ENCODE results near the gene TRAF7.

DNA sequence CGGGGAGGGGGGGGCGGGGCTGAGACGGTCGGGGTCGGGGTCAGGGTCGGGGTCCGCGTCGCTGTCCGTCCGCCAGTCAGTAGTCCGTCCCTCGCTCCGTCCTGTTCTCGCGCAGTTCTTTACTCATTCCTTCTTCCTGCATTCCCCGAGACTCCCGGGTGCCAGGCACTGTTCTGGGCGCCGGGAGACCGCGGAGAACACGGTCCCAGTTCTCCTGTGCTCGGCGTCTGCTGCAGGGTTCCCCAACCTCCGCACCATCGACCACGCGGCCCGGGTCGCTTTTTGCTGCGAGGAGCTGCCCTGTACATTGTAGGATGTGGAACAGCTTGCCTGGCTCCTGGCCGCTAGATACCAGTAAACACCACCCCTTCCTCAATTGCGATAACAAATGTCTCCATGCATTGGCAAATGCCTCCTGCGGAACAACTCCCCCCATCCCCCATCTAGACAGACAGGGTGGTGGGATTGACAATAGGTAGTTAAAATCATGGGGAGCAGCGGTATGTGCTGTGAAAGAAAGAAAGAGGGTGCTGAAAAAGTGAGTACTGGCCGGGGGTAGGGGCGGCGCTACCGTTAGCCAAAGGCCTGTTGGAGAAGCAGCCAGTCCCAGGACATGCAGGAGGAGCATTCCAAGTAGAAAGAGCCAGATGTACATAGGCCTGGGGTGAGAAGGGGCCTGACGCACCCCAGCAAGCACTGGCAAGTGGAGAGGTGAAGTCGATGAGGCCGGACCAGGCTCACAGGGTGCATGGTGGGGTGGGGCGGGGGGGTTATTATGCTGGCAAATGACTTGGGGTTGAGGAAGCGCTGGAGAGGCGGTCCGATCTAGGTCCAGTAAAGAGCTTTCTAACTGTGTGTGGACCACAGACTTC lies 631 bp downstream of the TRAF7 start:
- TF ChIP-seq, protein P1, sequence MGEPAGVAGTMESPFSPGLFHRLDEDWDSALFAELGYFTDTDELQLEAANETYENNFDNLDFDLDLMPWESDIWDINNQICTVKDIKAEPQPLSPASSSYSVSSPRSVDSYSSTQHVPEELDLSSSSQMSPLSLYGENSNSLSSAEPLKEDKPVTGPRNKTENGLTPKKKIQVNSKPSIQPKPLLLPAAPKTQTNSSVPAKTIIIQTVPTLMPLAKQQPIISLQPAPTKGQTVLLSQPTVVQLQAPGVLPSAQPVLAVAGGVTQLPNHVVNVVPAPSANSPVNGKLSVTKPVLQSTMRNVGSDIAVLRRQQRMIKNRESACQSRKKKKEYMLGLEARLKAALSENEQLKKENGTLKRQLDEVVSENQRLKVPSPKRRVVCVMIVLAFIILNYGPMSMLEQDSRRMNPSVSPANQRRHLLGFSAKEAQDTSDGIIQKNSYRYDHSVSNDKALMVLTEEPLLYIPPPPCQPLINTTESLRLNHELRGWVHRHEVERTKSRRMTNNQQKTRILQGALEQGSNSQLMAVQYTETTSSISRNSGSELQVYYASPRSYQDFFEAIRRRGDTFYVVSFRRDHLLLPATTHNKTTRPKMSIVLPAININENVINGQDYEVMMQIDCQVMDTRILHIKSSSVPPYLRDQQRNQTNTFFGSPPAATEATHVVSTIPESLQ (CRISPR knock-in tag; conservative IDR thresholded peaks at IDR 0.05), result no peak
- TF ChIP-seq SOX13 (IDR thresholded peaks at IDR 0.05) (no peak), SOX13 (CRISPR knock-in tag; conservative IDR thresholded peaks at IDR 0.05 in 1 of 2, IDR thresholded peaks at IDR 0.05 in 1 of 2) (no peak), POLR2A (IDR thresholded peaks at IDR 0.05; ENCODE audit: insufficient read depth in 1 of 2, low read depth in 2 of 2, low read length in 2 of 2) (peak in 1 of 2 experiments; percentile 59; a peak in 2 of 4 replicates), CAMTA2 (CRISPR knock-in tag; IDR thresholded peaks at IDR 0.05; ENCODE audit: borderline replicate concordance) (no peak), SAP130 (CRISPR knock-in tag; IDR thresholded peaks at IDR 0.05; ENCODE audit: low read depth) (no peak; the same call in 1 of the 2 replicates), TRIM24 (CRISPR knock-in tag; IDR thresholded peaks at IDR 0.05) (no peak), POLR2AphosphoS2 (IDR thresholded peaks at IDR 0.05; ENCODE audit: low read depth, low read length) (no peak), TAF1 (CRISPR knock-in tag; IDR thresholded peaks at IDR 0.05) (no peak; the same call in 1 of the 2 replicates)
- TF ChIP-seq, protein P2, sequence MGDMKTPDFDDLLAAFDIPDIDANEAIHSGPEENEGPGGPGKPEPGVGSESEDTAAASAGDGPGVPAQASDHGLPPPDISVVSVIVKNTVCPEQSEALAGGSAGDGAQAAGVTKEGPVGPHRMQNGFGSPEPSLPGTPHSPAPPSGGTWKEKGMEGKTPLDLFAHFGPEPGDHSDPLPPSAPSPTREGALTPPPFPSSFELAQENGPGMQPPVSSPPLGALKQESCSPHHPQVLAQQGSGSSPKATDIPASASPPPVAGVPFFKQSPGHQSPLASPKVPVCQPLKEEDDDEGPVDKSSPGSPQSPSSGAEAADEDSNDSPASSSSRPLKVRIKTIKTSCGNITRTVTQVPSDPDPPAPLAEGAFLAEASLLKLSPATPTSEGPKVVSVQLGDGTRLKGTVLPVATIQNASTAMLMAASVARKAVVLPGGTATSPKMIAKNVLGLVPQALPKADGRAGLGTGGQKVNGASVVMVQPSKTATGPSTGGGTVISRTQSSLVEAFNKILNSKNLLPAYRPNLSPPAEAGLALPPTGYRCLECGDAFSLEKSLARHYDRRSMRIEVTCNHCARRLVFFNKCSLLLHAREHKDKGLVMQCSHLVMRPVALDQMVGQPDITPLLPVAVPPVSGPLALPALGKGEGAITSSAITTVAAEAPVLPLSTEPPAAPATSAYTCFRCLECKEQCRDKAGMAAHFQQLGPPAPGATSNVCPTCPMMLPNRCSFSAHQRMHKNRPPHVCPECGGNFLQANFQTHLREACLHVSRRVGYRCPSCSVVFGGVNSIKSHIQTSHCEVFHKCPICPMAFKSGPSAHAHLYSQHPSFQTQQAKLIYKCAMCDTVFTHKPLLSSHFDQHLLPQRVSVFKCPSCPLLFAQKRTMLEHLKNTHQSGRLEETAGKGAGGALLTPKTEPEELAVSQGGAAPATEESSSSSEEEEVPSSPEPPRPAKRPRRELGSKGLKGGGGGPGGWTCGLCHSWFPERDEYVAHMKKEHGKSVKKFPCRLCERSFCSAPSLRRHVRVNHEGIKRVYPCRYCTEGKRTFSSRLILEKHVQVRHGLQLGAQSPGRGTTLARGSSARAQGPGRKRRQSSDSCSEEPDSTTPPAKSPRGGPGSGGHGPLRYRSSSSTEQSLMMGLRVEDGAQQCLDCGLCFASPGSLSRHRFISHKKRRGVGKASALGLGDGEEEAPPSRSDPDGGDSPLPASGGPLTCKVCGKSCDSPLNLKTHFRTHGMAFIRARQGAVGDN (CRISPR knock-in tag; IDR thresholded peaks at IDR 0.05), result no peak
